GM10847 (cell line): ENCODE measurements around the gene EXOC4.

Source experiments
- POLR2A ChIP-seq: IDR thresholded peaks from 2 replicates; pipeline ENCODE4 v1.6.1; 2011; ENCODE audit not compliant: insufficient read length; ENCODE audit errors: extremely low read depth

EXOC4 gene

DNA sequence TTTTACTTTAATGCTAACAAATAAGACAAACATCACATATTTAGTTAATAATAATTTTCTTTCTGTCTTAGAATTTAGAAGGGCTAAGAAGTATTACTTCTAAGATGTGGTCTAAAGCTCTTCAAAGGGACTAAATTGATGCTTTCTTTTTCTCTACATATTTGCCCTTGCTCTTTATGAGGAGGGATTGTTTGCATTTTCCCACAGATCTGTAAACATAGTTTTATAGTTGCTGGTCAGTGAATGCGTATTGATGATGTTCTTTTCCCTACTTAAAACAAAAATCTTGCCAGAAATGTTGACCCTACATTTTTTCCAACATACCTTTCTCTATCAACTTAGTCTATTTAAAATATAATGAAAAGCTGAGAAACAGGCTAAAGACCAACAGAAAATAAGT is 501.8 kb downstream of the EXOC4 start:
- TF ChIP-seq POLR2A = no peak

- TF ChIP-seq POLR2A = no peak
Measured at GRCh38 chr7:133755901-133756300, 503.0 kb downstream of the EXOC4 start.

- no peak for TF ChIP-seq POLR2A
Measured at GRCh38 chr7:133761443-133761842, 508.6 kb downstream of the EXOC4 start.

DNA sequence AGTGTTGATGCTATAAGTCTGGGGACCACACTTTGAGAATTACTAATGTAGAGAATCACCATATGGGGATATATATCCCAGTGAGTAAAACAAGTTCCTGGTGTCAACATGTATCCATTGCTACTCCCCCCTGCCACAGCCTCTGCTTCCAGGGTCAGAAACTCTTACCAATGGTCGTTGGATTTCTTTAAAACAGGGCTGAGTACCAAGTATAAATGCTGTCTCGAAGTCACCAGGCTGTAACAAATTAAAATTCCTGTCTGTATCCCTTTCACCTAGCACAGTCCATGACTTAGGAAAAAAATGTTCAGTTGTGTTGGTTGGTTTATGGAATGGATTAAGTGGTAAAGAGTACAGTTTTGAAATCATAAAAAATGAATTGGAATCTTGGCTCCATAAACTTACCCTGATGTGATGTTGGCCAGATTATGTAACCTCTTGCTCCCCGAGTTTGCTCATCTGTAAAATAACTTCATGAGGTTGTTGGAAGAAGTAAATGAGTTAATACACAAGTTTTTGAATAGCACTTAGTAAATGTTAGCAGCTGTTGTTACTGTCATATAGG is 510.3 kb downstream of the EXOC4 start:
- TF ChIP-seq POLR2A = no peak

DNA sequence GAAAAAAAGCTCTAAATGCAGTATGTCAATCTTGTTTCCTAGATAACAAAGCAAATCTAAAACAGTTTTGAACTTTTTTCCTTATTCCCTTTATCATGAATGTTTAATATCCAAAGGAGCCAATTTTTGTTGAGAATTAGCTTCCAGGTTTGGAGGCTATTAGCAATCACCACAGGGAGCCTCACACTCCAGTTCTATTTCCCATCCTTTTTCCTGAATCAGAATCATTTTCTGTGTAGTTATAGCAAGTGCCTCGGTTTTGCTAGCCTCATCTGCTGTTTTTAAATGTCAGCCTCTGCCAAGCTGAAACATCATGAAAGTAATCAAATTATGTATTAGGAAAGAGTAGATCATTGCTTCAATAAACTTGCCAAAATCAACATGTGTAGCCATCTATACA is 516.8 kb downstream of the EXOC4 start:
- TF ChIP-seq POLR2A = no peak

GRCh38 chr7:133770863-133771492 is 518.1 kb downstream of the EXOC4 start:
- TF ChIP-seq POLR2A = no peak

DNA sequence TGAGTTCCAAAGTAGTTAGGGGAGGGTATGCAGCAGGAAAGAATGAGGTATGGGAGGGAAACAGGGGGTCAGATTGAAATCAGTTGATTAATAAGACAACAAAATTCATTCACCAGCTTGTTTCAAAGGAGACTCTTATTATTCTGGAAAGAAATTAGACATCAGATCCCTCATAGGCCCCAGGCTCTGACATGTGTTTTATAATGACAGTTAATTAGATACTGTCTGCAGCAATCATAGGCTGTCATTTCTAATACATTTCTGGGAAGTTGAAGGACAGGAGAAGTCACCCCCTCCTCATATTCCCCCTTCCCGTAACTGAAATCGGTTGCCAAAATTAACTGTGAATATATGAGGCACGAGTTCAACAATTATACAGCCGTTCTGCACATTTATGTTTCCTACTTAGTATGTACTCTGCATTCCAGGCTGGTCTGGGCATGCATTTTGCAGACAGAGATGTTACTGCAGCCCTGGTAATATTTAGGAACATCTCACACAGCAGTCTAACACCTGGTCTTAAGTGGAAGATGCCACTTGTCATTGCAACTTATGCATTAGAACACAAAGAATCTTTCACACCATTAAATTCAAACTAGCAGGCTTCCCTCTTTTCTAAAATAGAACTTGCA is 519.0 kb downstream of the EXOC4 start:
- no peak for TF ChIP-seq POLR2A

DNA sequence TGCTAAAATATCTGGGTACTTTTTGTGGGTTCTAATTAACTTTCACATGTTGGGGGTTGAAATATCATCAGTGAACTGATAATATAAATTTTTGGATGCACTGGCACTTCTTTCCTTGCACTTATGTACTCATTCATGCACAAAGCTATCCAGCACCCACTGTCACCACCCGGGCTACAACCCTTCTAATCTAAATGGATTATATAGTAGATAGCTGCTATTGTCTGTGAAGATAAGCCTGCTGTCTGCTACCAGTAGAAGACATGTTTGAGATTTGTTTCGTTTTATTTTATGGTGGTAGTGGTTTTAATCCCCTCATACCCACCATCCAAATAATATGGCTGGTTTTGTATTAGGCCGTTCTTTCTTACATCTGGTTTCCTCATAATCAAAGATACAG is 520.7 kb downstream of the EXOC4 start:
- TF ChIP-seq POLR2A = no peak

DNA sequence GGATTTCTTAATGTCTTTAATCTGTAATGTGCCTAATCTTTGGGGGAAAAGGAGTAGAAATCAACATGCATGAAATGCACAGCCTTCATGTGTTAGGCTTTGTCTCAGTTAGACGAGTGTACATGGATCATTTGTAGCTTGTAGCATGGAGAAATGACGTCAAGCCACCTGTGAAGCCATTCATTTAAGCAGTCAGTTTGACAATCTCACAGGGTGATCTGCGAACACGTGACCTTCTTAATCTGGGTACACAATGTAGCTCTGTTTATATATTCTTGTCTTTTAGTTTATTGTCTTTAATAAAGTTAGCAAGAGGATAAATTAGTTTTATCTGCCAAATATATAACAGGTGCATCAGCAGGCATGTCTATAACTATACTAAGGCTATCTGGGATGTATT is 522.3 kb downstream of the EXOC4 start:
- TF ChIP-seq POLR2A = no peak

GRCh38 chr7:133776266-133776665 is 523.4 kb downstream of the EXOC4 start:
- no peak for TF ChIP-seq POLR2A

GRCh38 chr7:133777701-133778100 is 524.8 kb downstream of the EXOC4 start:
- TF ChIP-seq POLR2A = no peak

GRCh38 chr7:133778472-133778871 is 525.6 kb downstream of the EXOC4 start:
- TF ChIP-seq POLR2A = no peak

DNA sequence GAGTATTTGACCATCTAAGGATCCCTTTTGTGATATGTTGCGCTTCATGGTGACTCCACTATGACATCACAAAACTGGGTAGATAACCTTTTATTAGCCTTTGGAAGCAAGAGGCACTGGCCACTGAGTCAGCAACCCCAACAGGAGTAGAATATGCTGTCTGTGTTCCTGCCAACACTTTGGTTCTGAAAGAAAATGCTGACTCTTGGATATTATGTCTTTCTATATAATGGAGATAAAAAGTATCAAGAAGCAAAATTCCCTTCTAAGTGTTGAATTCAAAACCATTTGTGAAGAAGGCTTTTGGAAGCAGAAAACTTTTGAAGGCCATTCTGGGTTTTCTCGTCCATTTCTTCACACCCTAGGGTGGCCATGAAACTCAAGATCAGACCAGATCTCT is 528.0 kb downstream of the EXOC4 start:
- TF ChIP-seq POLR2A = no peak

DNA sequence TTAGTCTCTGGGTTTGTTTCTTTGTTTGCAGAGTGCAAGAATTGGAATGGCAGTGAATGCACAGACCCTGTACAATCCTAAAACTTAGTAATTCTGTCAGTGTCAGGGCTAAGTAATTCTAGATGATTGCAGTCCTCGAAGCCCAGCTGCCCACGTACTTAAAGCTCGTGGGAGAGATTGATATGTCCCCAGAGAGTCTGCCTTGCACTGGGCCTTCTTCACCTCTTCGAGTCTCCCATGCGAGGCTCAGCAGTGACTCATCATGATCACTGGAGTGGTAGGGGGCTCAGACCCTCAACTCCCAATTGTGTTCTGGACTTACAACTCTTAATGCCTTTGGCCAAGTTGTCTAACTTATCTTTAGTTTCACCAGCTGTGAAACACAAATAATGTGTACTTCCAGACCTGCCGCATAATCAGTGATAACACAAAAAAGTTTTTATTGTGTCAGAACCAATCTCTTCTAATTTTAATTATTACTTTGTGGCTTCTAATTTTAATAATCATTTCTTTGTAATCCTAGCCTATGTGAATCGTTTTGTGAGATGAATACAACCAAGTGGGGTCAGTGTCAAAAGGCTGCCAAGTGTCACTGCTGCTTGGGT is 528.7 kb downstream of the EXOC4 start:
- TF ChIP-seq POLR2A = no peak

- TF ChIP-seq POLR2A = no peak
Measured at GRCh38 chr7:133782470-133782869, 529.6 kb downstream of the EXOC4 start.

GRCh38 chr7:133783276-133783675 is 530.4 kb downstream of the EXOC4 start:
- TF ChIP-seq POLR2A = no peak

- no peak for TF ChIP-seq POLR2A
Measured at GRCh38 chr7:133784486-133785001, 531.7 kb downstream of the EXOC4 start.

GRCh38 chr7:133786401-133786937 is 533.6 kb downstream of the EXOC4 start:
- TF ChIP-seq POLR2A = no peak
